HepG2 (cell line): Measurements from ENCODE around the gene SPATS2. TPM values are rescaled to one million over a fixed set of nuclear protein-coding genes. Genes with fewer than 3 reads are reported as not detected.

ENCODE experiments used
- ATAC-seq: fragments of 200-7000 bp; cut with Tn5 transposase; 3 replicates; pipeline ENCODE4 v1.9.1; 2020; ENCODE audit warnings: mild to moderate bottlenecking, moderate library complexity
- BruUV-seq: library from RNA; stranded (reverse); fragments of 400-500 nt; replicated peaks from 2 replicates; lab custom pipeline; 2021; lab: Mats Ljungman, UMichigan
- CTCF ChIA-PET: fragments of 300-600 bp; formaldehyde crosslinking; extraction: SDS; loops from one replicate; lab custom pipeline; 2021; ENCODE audit warnings: low total read pairs, inconsistent platforms, low intra/inter-chr PET ratio; lab: Yijun Ruan, JAX
- POLR2A ChIA-PET: fragments of 350-600 bp; sonication (Branson Sonifier 250); formaldehyde crosslinking; loops from one replicate; lab custom pipeline; 2020; ENCODE audit warnings: antibody characterized with exemption, inconsistent platforms; lab: Yijun Ruan, JAX
- DNase-seq: peaks from one replicate; pipeline ENCODE4 v3.0.0-alpha.2; 2015; ENCODE audit warnings: low spot score
- FAIRE-seq: peaks from 3 replicates; lab custom pipeline; 2011; peaks lifted over from hg19 to GRCh38; lab: Jason Lieb, UNC
- H2AFZ ChIP-seq: one replicate; pipeline ENCODE4 v1.6.1; 2011; ENCODE audit warnings: low read length, inconsistent platforms
- H3K27ac ChIP-seq: fragments of 300-600 bp; 3 replicates; pipeline ENCODE4 v1.8.0; 2011; ENCODE audit warnings: mixed run types, mild to moderate bottlenecking, mixed read lengths, low read length, inconsistent platforms; ENCODE audit not compliant: insufficient read depth; ENCODE audit errors: extremely low read length
- H3K27me3 ChIP-seq, 2 experiments: fragments of 200-600 bp in 1 of 2; 2 replicates in 1 of 2; 3 replicates in 1 of 2; pipeline versions ENCODE4 v1.6.0 to v1.8.0; 2011; ENCODE audit warnings: low read length in 2 of 2, mild to moderate bottlenecking in 2 of 2, moderate library complexity in 2 of 2, inconsistent platforms in 1 of 2; ENCODE audit not compliant: insufficient read depth in 2 of 2, control insufficient read depth in 1 of 2
- H3K36me3 ChIP-seq, 2 experiments: fragments of 200-600 bp in 1 of 2; replicated peaks in 1 of 2; 2 replicates in 1 of 2; 3 replicates in 1 of 2; pipeline versions ENCODE4 v1.5.1 to v1.8.0; 2011; ENCODE audit warnings: low read length in 2 of 2, inconsistent platforms in 1 of 2; ENCODE audit not compliant: insufficient read depth in 2 of 2, control insufficient read depth in 1 of 2
- H3K4me1 ChIP-seq: 2 replicates; pipeline ENCODE4 v1.5.1; 2012; ENCODE audit warnings: low read length, inconsistent platforms; ENCODE audit not compliant: insufficient read depth
- H3K4me2 ChIP-seq: 2 replicates; pipeline ENCODE4 v1.6.0; 2011; ENCODE audit warnings: low read depth, low read length, inconsistent platforms
- H3K4me3 ChIP-seq, 3 experiments: fragments of 200-600 bp in 1 of 3; sonication (generic), shearing (Covaris generic) in 1 of 3; replicated peaks in 1 of 3; 2 replicates each; pipeline ENCODE4 v1.5.1; 2011 to 2016; ENCODE audit warnings: low read length in 3 of 3, inconsistent platforms in 2 of 3, low read depth in 2 of 3, mild to moderate bottlenecking in 2 of 3, control low read depth in 1 of 3, mixed read lengths in 1 of 3; ENCODE audit not compliant: insufficient read depth in 1 of 3
- H3K79me2 ChIP-seq: one replicate; pipeline ENCODE4 v1.6.1; 2011; ENCODE audit warnings: low read length, inconsistent platforms; ENCODE audit not compliant: insufficient read depth
- H3K9ac ChIP-seq: 2 replicates; pipeline ENCODE4 v1.6.0; 2011; ENCODE audit warnings: mild to moderate bottlenecking, low read depth, low read length, inconsistent platforms; ENCODE audit not compliant: insufficient read depth
- H3K9me3 ChIP-seq: 2 replicates; pipeline ENCODE4 v1.5.1; 2012; ENCODE audit warnings: mild to moderate bottlenecking, low read length
- H4K20me1 ChIP-seq: 2 replicates; pipeline ENCODE4 v1.6.0; 2011; ENCODE audit warnings: inconsistent platforms, mild to moderate bottlenecking, low read length, moderate library complexity; ENCODE audit not compliant: insufficient read depth
- CC2D1A ChIP-seq: sonication (generic); formaldehyde crosslinking; IDR thresholded peaks from 2 replicates; pipeline ENCODE4 v1.8.1; 2023; ENCODE audit warnings: mild to moderate bottlenecking, missing genetic modification reagents
- GLI4 ChIP-seq: sonication (generic); formaldehyde crosslinking; IDR thresholded peaks from 2 replicates; pipeline ENCODE4 v1.5.1; 2020; ENCODE audit warnings: missing genetic modification reagents, mild to moderate bottlenecking, moderate library complexity, borderline replicate concordance
- GPN1 ChIP-seq: sonication (generic); formaldehyde crosslinking; IDR thresholded peaks from 2 replicates; pipeline ENCODE4 v1.5.1; 2020; ENCODE audit warnings: missing genetic modification reagents, borderline replicate concordance
- PBX2 ChIP-seq: IDR thresholded peaks from 2 replicates; pipeline ENCODE4 v1.6.1; 2016; ENCODE audit warnings: control low read depth
- RCOR2 ChIP-seq: IDR thresholded peaks from 2 replicates; pipeline ENCODE4 v1.6.1; 2016; ENCODE audit warnings: missing biosample characterization, missing genetic modification reagents
- REXO4 ChIP-seq: sonication (generic); formaldehyde crosslinking; IDR thresholded peaks from 2 replicates; pipeline ENCODE4 v1.8.0; 2022; ENCODE audit warnings: missing genetic modification reagents, mild to moderate bottlenecking, borderline replicate concordance
- SP1 ChIP-seq, 2 experiments: fragments of 450-650 bp in 1 of 2; sonication (generic) in 1 of 2; formaldehyde crosslinking in 1 of 2; IDR thresholded peaks; 2 replicates each; pipeline versions ENCODE4 v1.4.0 to v1.6.1; 2016 to 2020; ENCODE audit warnings: missing genetic modification reagents in 1 of 2
- SRSF1 ChIP-seq: fragments of 200-400 bp; formaldehyde crosslinking; optimal IDR thresholded peaks from 2 replicates; pipeline ENCODE3; 2017; ENCODE audit warnings: mild to moderate bottlenecking, low read depth, low read length, moderate library complexity
- SYNCRIP ChIP-seq: fragments of 200-400 bp; formaldehyde crosslinking; IDR thresholded peaks from 2 replicates; pipeline ENCODE4 v1.6.1; 2018; ENCODE audit warnings: mild to moderate bottlenecking, low read depth, low read length; ENCODE audit not compliant: insufficient read depth
- TEF ChIP-seq: sonication (generic); formaldehyde crosslinking; IDR thresholded peaks from 2 replicates; pipeline ENCODE4 v1.5.0; 2020; ENCODE audit warnings: missing genetic modification reagents
- THAP9 ChIP-seq: sonication (generic); formaldehyde crosslinking; IDR thresholded peaks from 2 replicates; pipeline ENCODE4; 2020; ENCODE audit warnings: missing genetic modification reagents, mild to moderate bottlenecking, borderline replicate concordance
- ZFP36L1 ChIP-seq: sonication (generic); formaldehyde crosslinking; IDR thresholded peaks from 2 replicates; pipeline ENCODE4 v1.8.0; 2022; ENCODE audit warnings: mild to moderate bottlenecking, missing genetic modification reagents, moderate library complexity
- ZFY ChIP-seq: sonication (generic); formaldehyde crosslinking; IDR thresholded peaks from 2 replicates; pipeline ENCODE4 v1.4.0; 2020; ENCODE audit warnings: missing genetic modification reagents
- ZNF10 ChIP-seq: sonication (generic); formaldehyde crosslinking; IDR thresholded peaks from 2 replicates; pipeline ENCODE4 v1.4.0; 2020; ENCODE audit warnings: mild to moderate bottlenecking, low read depth, missing genetic modification reagents, borderline replicate concordance
- ZNF124 ChIP-seq: sonication (generic); formaldehyde crosslinking; IDR thresholded peaks from 2 replicates; pipeline ENCODE4 v1.4.0; 2020; ENCODE audit warnings: missing genetic modification reagents
- ZNF441 ChIP-seq: sonication (generic); formaldehyde crosslinking; IDR thresholded peaks from 2 replicates; pipeline ENCODE4 v1.7.0; 2021; ENCODE audit warnings: missing genetic modification reagents, borderline replicate concordance
- ZNF563 ChIP-seq: sonication (generic); formaldehyde crosslinking; IDR thresholded peaks from 2 replicates; pipeline ENCODE4 v1.8.0; 2022; ENCODE audit warnings: mild to moderate bottlenecking, moderate library complexity, missing genetic modification reagents
- ZNF598 ChIP-seq: sonication (generic); formaldehyde crosslinking; IDR thresholded peaks from 2 replicates; pipeline ENCODE4 v1.5.1; 2020; ENCODE audit warnings: mild to moderate bottlenecking, missing genetic modification reagents, borderline replicate concordance
- ZNF672 ChIP-seq: sonication (generic); formaldehyde crosslinking; IDR thresholded peaks from 2 replicates; pipeline ENCODE4 v1.8.1; 2022; ENCODE audit warnings: missing genetic modification reagents
- ZSCAN21 ChIP-seq: sonication (generic); formaldehyde crosslinking; IDR thresholded peaks from 2 replicates; pipeline ENCODE4 v1.8.0; 2022; ENCODE audit warnings: mild to moderate bottlenecking, missing genetic modification reagents, moderate library complexity, borderline replicate concordance
- WGBS: methylation state at CpG from one replicate; pipeline ENCODE4 v1.1.6; 2017; ENCODE audit warnings: low lambda C conversion rate; 5-methylcytosine and 5-hydroxymethylcytosine counted together
- in situ Hi-C: cut with HindIII; loops from 2 replicates; pipeline ENCODE4 v1.10.0; 2017; ENCODE audit warnings: low pct_unique_long_range_greater_than_20kb; ENCODE audit not compliant: extremely low pct_ligation_motif_present
- intact Hi-C: fragments of 100-400 bp; cut with micrococcal nuclease; formaldehyde crosslinking; loops from one replicate; pipeline ENCODE4 v1.10.0; 2022; ENCODE audit not compliant: unreplicated experiment
- polyA plus RNA-seq, 8 experiments: library from polyadenylated mRNA; depleted of rRNA in 3 of 8; stranded (reverse) in 7 of 8; unstranded in 1 of 8; fragments of >200 nt; fragmentation: Illumina TruSeq in 4 of 8; extraction: Trizol in 4 of 8; gene quantifications; 2 replicates each; pipeline versions ENCODE4 v1.2.1 to v1.2.3, GENCODE V29; 2011 to 2016; ENCODE audit warnings: low read depth in 4 of 8, missing spikeins in 1 of 8, mixed read lengths in 1 of 8; ENCODE audit not compliant: insufficient read depth in 1 of 8
- total RNA-seq, 5 experiments: library from RNA; depleted of rRNA; stranded (reverse); fragments of >200 nt; fragmentation: Illumina TruSeq; extraction: Trizol; gene quantifications; 2 replicates each; pipeline ENCODE4 v1.2.3, GENCODE V29; 2016; ENCODE audit warnings: low read depth in 1 of 5

Gene SPATS2
- total and polyA plus RNA-seq, 2 of the 13 experiments (the other 11 are each of a cell fraction or from before 2014, with no cell fraction given), result 19.3 to 28.1 TPM

GRCh38 chr12:49524660-49525324 lies 157.5 kb downstream of the SPATS2 start:
- no peaks in the 10 kb centered on the region for H4K20me1 ChIP-seq
- H3K4me1 ChIP-seq, result no peaks in the 10 kb centered on the region
- H3K9me3 ChIP-seq, result no peaks in the 10 kb centered on the region
- no peak overlapping the region for H2AFZ ChIP-seq
- H3K4me3 ChIP-seq, result no peak overlapping the region
- no peak overlapping the region for H3K4me2 ChIP-seq
- no peak for FAIRE-seq
- peaks cover 9 to 41% of the 10 kb centered on the region in 2 experiments for H3K36me3 ChIP-seq
- in situ Hi-C loops (no loop called here), intact Hi-C loops (no loop called here)
- H3K27ac ChIP-seq, result no peak overlapping the region
- CTCF ChIA-PET, result no interaction called here
- WGBS, result 91% methylated on average over 6 of the region's 6 CpGs
- TF ChIP-seq SP1 (IDR thresholded peaks at IDR 0.05) (no peak), SP1 (CRISPR knock-in tag; IDR thresholded peaks at IDR 0.05) (no peak), PBX2 (no peak), SRSF1 (no peak), GLI4 (CRISPR knock-in tag) (no peak), GPN1 (CRISPR knock-in tag) (no peak), SYNCRIP (no peak), ZNF10 (CRISPR knock-in tag) (no peak), ZFP36L1 (CRISPR knock-in tag) (no peak), THAP9 (no peak), RCOR2 (CRISPR knock-in tag) (no peak), ZNF672 (no peak), CC2D1A (CRISPR knock-in tag) (no peak), REXO4 (no peak), ZFY (CRISPR knock-in tag) (no peak), ZNF124 (CRISPR knock-in tag) (no peak), TEF (no peak), ZNF441 (CRISPR knock-in tag) (no peak), ZNF563 (CRISPR knock-in tag) (no peak), ZSCAN21 (CRISPR knock-in tag) (no peak), ZNF598 (CRISPR knock-in tag) (no peak)
- H3K9ac ChIP-seq, result no peak overlapping the region
- H3K79me2 ChIP-seq, result no peaks in the 10 kb centered on the region
- ATAC-seq, result no peak
- POLR2A ChIA-PET, result no interaction called here
- no TSS peak for BruUV-seq
- H3K27me3 ChIP-seq, result no peaks in the 10 kb centered on the region
- DNase-seq, result no peak
